H1 (cell line): Measurements from ENCODE around the gene CUL9. TPM values are rescaled to one million over a fixed set of nuclear protein-coding genes. Genes with fewer than 3 reads are reported as not detected.

Experiments used
- BRCA1 ChIP-seq: IDR thresholded peaks from 2 replicates; pipeline ENCODE4 v1.6.1; 2012; ENCODE audit warnings: low read depth, low read length, improper control_type of control experiment
- HDAC2 ChIP-seq, 2 experiments: fragments of 300-600 bp in 1 of 2; sonication (generic) in 1 of 2; IDR thresholded peaks; 2 replicates each; pipeline ENCODE4 v1.6.1; 2011 to 2012; ENCODE audit warnings: low read depth in 2 of 2, low read length in 2 of 2, mild to moderate bottlenecking in 2 of 2, moderate library complexity in 2 of 2, borderline replicate concordance in 1 of 2, inconsistent platforms in 1 of 2
- POLR2AphosphoS5 ChIP-seq: IDR thresholded peaks from 2 replicates; pipeline ENCODE4 v1.6.1; 2011; ENCODE audit warnings: low read depth, low read length
- POU5F1 ChIP-seq: IDR thresholded peaks from 2 replicates; pipeline ENCODE4 v1.6.1; 2011; ENCODE audit warnings: low read depth, mild to moderate bottlenecking, low read length, moderate library complexity
- SAP30 ChIP-seq: fragments of 300-600 bp; sonication (generic); IDR thresholded peaks from 2 replicates; pipeline ENCODE4 v1.7.1; 2012; ENCODE audit warnings: low read length, moderate library complexity, mild to moderate bottlenecking, inconsistent platforms; ENCODE audit not compliant: insufficient read depth, insufficient replicate concordance
- SP4 ChIP-seq: IDR thresholded peaks from 2 replicates; pipeline ENCODE4 v1.6.1; 2012; ENCODE audit warnings: low read length, inconsistent platforms
- SRF ChIP-seq: IDR thresholded peaks from 2 replicates; pipeline ENCODE4 v1.6.1; 2011; ENCODE audit warnings: mild to moderate bottlenecking, low read depth, low read length, moderate library complexity
- TAF1 ChIP-seq: IDR thresholded peaks from 2 replicates; pipeline ENCODE4 v1.6.1; 2011; ENCODE audit warnings: mild to moderate bottlenecking, low read depth, low read length
- polyA plus RNA-seq, 7 experiments: library from polyadenylated mRNA; depleted of rRNA in 3 of 7; stranded (reverse) in 5 of 7; unstranded in 2 of 7; fragments of >200 nt in 5 of 7; fragments of 200-250 nt in 2 of 7; gene quantifications; 1 replicate in 5 of 7; 2 replicates in 1 of 7; 4 replicates in 1 of 7; pipeline versions ENCODE4 v1.2.1 to v1.2.3, GENCODE V29; 2011 to 2013; ENCODE audit warnings: missing spikeins in 2 of 7, mixed read lengths in 2 of 7
- total RNA-seq: library from RNA; stranded (reverse); fragmentation: NEBNext Ultra II Directional; extraction: Animal tissue kit (Norgen Biotek cat#: 25700); gene quantifications from 2 replicates; pipeline ENCODE4 v1.2.1, GENCODE V29; 2021

CUL9 gene
- total and polyA plus RNA-seq, 2 of the 8 experiments (the other 6 are each of a cell fraction or from before 2014, with no cell fraction given): 7.7 to 9.8 TPM

- TF ChIP-seq POU5F1 (no peak), TAF1 (no peak), BRCA1 (no peak), SRF (no peak), POLR2AphosphoS5 (no peak), SP4 (no peak), SAP30 (no peak), HDAC2 (IDR thresholded peaks at IDR 0.05; ENCODE audit: borderline replicate concordance in 1 of 2, low read depth in 2 of 2, low read length in 2 of 2) (no peak)
- TF ChIP-seq, all 59 proteins: peak for 0
These were observed 17.9 kb downstream of the CUL9 start (continued) for GRCh38 chr6:43199912-43200311.
